ENCODE data around the gene OR2T5.
"Not testable (repeated sequence)": the region's sequence is repeated elsewhere in the genome, so short reads cannot be mapped to it uniquely, and the experiment has no call there.

The OR2T5 gene

GRCh38 chr1:248488289-248488688 lies at the start of gene OR2T5:
TSS of gene OR2T5 (plus strand) at chr1:248488589. CDS start at chr1:248488589, 0 bp downstream.
- DNase-seq (ENCODE audit: low read depth) = not testable (repeated sequence)

GRCh38 chr1:248438668-248439067 lies 49.7 kb upstream of the OR2T5 start:
- not testable (repeated sequence) for DNase-seq (ENCODE audit: low read depth)

GRCh38 chr1:248439283-248439682 lies 49.1 kb upstream of the OR2T5 start:
- not testable (repeated sequence) for DNase-seq (ENCODE audit: low read depth)

- DNase-seq (ENCODE audit: low read depth) = not testable (repeated sequence)
Observed at GRCh38 chr1:248442500-248443277, 45.7 kb upstream of the OR2T5 start.

- not testable (repeated sequence) for DNase-seq (ENCODE audit: low read depth)
Observed at GRCh38 chr1:248444603-248445002, 43.8 kb upstream of the OR2T5 start.

GRCh38 chr1:248445399-248445798 lies 43.0 kb upstream of the OR2T5 start, which contains the start of gene OR2T2:
TSS of gene OR2T2 (plus strand) at chr1:248445637. CDS start at chr1:248452798, 7,161 bp downstream.
- DNase-seq (ENCODE audit: low read depth) = not testable (repeated sequence)

- not testable (repeated sequence) for DNase-seq (ENCODE audit: low read depth)
Observed at GRCh38 chr1:248448409-248449074, 39.8 kb upstream of the OR2T5 start.

GRCh38 chr1:248449821-248450465 lies 38.4 kb upstream of the OR2T5 start:
- not testable (repeated sequence) for DNase-seq (ENCODE audit: low read depth)

GRCh38 chr1:248450466-248451145 lies 37.8 kb upstream of the OR2T5 start:
- not testable (repeated sequence) for DNase-seq (ENCODE audit: low read depth)

- DNase-seq (ENCODE audit: low read depth) = not testable (repeated sequence)
Observed at GRCh38 chr1:248453619-248454018, 34.8 kb upstream of the OR2T5 start.

GRCh38 chr1:248455045-248455444 lies 33.3 kb upstream of the OR2T5 start:
- not testable (repeated sequence) for DNase-seq (ENCODE audit: low read depth)

GRCh38 chr1:248456635-248457034 lies 31.8 kb upstream of the OR2T5 start:
- DNase-seq (ENCODE audit: low read depth) = not testable (repeated sequence)

GRCh38 chr1:248459117-248459516 lies 29.3 kb upstream of the OR2T5 start:
- DNase-seq (ENCODE audit: low read depth) = not testable (repeated sequence)

GRCh38 chr1:248471154-248471553 lies 17.2 kb upstream of the OR2T5 start:
- DNase-seq (ENCODE audit: low read depth) = no peak

- DNase-seq (ENCODE audit: low read depth) = not testable (repeated sequence)
Observed at GRCh38 chr1:248472111-248472510, 16.3 kb upstream of the OR2T5 start.

GRCh38 chr1:248473051-248473450 lies 15.3 kb upstream of the OR2T5 start, which contains the start of gene OR2T3:
TSS of gene OR2T3 (plus strand) at chr1:248473351. CDS start at chr1:248473351, 0 bp downstream.
- not testable (repeated sequence) for DNase-seq (ENCODE audit: low read depth)

- not testable (repeated sequence) for DNase-seq (ENCODE audit: low read depth)
Observed at GRCh38 chr1:248475660-248476059, 12.7 kb upstream of the OR2T5 start.

- DNase-seq (ENCODE audit: low read depth) = not testable (repeated sequence)
Observed at GRCh38 chr1:248481686-248482579, 6.5 kb upstream of the OR2T5 start.

GRCh38 chr1:248496661-248497060 lies 8.3 kb downstream of the OR2T5 start:
- DNase-seq (ENCODE audit: low read depth) = not testable (repeated sequence)

- not testable (repeated sequence) for DNase-seq (ENCODE audit: low read depth)
Observed at GRCh38 chr1:248500305-248501035, 12.1 kb downstream of the OR2T5 start.
